ENCODE data around the gene NFE2L3.
"Not testable (repeated sequence)": the region's sequence is repeated elsewhere in the genome, so short reads cannot be mapped to it uniquely, and the experiment has no call there.

NFE2L3 gene

DNA sequence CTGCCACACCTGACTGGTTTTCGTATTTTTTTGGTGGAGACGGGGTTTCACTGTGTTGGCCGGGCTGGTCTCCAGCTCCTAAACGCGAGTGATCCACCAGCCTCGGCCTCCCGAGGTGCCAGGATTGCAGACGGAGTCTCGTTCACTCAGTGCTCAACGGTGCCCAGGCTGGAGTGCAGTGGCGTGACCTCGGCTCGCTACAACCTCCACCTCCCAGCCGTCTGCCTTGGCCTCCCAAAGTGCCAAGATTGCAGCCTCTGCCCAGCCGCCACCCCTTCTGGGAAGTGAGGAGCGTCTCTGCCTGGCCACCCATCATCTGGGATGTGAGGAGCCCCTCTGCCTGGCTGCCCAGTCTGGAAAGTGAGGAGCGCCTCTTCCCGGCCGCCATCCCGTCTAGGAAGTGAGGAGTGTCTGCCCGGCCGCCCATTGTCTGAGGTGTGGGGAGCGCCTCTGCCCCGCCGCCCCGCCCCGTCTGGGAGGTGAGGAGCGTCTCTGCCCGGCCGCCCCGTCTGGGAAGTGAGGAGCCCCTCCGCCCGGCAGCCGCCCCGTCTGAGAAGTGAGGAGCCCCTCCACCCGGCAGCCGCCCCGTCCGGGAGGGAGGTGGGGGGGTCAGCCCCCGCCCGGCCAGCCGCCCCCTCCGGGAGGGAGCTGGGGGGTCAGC lies 4.2 kb upstream of the NFE2L3 start:
- DNase-seq (ENCODE audit: low spot score): not testable (repeated sequence)

DNA sequence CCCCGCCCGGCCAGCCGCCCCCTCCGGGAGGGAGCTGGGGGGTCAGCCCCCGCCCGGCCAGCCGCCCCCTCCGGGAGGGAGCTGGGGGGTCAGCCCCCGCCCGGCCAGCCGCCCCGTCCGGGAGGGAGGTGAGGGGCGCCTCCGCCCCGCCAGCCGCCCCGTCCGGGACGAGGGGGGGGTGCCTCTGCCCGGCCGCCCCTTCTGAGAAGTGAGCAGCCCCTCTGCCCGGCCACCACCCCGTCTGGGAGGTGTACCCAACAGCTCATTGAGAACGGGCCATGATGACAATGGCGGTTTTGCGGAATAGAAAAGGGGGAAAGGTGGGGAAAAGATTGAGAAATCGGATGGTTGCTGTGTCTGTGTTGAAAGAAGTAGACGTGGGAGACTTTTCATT lies 3.7 kb upstream of the NFE2L3 start:
- not testable (repeated sequence) for DNase-seq (ENCODE audit: low spot score)

DNA sequence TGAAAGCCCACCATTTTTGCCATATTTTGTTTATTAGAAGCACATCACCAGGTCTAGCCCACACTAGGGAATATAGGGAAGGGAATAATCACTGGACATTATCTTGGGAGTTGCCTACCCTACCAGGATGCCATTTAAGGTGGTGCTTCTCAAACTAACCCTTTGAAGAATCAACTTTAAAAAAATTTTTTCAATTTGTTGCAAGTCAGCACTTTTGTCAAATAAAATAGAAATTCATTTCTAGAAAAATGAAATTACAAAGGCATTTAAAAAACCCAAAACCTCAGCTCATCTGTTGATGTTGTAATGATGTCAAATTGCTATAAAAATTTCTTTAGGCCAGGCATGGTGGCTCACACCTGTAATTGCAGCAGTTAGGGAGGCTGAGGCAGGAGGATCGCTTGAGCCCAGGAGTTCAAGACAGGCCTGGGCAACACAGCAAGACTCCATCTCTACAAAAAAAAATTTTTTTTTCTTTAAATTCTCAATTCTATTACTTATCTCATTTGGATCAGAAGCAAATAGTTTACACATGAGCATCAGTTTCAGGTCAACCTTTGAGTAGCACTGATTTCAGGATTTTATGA lies 2.5 kb upstream of the NFE2L3 start:
- no peak for DNase-seq (ENCODE audit: low spot score)

DNA sequence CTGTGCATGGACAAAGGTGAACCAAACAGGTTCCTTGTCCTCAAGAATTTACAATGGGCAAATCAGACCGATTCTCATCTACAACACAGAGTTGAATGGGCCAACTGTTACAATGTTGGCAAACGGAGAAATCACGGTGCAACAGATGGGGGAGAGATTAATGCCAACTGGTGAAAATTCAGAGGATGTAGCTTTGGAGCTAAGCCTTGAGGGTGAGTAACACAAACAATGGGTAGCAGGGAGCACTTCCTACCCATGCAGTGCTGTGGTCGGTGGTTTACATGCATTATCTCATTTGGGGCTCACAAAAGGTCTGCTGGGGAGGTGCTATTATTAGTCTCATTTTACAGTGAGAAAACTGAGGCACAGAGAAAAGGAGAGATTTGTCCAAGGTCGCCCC lies 902 bp upstream of the NFE2L3 start:
- DNase-seq (ENCODE audit: low spot score): no peak

DNA sequence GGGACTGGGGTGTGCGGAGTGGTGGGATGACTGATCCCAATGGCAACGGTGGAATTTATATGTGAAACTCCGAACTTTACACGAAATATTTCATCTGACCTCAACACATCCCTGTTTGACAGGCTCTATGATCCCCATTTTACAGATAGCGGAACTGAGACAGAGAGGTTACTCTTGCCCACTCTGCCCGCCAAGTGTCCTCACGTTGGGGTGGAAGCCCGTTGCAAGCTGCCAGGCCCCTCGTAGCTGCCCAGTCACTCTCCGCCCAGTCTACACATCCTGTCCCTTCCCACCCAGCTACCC lies 397 bp upstream of the NFE2L3 start:
- DNase-seq (ENCODE audit: low spot score): no peak

DNA sequence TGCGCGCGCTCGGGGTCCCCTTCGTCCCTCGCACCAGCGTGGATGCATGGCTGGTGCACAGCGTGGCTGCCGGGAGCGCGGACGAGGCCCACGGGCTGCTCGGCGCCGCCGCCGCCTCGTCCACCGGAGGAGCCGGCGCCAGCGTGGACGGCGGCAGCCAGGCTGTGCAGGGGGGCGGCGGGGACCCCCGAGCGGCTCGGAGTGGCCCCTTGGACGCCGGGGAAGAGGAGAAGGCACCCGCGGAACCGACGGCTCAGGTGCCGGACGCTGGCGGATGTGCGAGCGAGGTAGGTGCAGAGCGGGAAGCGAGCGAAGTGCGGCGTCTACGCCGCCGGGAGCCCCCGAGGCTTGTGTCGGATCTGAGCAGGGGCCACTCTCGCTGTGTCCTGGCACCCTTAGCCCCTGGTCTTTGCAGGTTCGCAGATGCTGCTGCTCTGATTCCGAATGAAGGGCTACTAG lies 813 bp downstream of the NFE2L3 start:
- DNase-seq (ENCODE audit: low spot score): not testable (repeated sequence)

DNA sequence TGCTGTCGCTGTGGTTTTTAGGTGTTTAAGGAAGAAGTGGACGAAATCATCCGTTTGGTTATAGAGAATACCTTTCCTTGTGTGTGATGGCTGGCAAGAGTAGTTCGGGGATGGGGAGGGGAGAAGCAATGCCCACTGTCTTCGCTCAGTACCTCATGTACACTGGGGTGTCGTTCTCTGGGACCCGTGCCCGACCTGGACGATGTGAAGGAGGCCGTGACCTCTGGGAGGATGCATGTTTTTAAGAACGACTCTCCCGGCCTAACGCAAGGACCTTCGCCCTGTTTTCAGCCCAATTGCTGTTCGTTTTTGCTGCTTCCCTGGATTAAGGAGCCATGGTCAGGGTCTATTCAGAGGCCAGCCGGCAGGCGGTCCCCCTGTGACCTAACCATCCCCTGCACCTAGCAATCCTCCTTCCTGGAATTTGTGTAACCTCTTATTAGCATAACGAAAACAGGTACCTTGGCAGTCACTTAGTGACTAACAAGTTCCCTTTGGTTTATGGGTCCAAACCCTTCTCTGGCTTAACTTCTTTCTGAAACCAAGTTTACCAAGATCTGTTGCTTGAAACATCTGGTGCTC lies 1.3 kb downstream of the NFE2L3 start:
- DNase-seq (ENCODE audit: low spot score): no peak

DNA sequence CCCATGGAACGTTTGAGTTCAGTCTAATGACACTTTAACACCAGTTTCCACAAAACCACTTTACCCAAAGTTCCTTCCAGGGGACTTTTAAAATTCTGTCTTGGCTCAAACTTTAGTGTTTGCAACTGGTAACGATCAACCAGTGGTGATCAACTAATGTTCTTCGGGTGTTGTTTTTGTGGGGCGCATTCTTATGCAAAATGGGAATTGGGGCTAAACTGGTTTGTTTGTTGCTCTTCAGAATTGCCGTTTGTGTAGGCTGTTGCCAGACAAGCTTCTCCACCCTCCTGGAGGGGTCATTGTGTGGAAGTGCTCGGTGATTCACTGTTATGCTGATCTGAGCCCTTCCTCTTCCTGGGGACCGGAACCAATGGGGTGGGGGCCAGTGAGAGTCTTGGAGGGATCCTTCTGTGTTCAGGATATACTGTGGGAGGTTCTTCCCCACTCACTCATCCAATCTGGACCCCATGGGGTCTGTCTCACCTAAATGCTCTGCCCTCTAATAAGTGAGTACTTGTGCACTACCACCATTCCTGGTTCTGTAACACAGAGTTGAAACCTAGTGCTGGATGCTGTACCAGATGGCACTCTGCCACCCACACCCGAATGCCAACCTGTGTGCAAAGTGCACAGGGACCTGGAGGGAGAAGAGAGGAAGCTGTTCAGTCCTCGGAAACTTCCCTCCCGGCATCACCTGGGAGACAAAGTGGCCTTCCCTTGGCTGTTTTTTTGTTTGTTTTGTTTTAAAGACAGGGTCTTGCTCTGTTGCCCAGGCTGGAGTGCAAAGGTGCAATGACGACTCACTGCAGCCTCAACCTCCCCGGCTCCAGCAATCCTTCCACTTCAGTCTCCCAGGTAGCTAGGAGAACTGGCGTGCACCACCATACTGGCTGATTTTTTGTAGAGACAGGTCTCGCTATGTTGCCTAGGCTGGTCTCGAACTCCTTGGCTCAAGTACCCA lies 2.1 kb downstream of the NFE2L3 start:
- no peak for DNase-seq (ENCODE audit: low spot score)

DNA sequence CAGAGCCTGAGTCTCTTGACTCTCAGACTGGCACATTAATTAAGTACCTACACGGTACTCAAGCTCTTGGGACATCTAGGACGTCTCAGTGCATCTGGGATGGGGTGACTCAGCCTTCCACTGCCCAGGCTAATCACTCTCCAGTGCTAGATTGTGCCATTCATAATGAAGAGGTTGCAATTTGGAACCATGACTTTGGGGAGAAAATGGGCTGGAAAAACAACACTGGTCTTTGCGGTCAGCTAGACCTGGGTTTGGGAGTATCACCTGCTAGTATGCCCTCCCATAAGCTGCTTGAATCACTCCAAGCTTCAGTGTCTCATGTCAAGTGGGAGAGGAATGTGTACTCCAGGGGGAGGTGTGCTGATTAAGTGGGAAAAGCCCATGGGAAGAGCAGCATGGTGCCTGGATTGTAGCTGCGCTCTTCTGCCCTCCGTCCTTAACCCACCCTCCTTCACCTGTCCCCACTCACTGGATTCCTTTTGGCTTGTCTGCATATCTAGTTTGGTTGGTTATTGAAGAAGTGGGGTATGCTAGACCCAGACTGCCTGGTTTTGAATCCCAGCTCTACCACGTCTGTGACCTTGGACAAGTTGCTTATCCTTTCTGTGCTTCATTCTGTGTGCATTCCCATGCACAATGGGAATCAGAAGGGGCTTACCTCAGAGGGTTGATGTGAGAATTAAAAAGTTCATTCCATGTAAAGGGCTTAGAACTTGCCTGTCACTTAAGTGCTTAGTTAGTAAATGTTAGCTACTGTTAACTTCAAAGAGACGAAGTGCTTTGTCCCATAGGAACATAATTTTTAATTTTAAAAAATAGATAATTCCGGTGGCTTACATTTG lies 3.8 kb downstream of the NFE2L3 start:
- peak; percentile 37 for DNase-seq (ENCODE audit: low spot score)

DNA sequence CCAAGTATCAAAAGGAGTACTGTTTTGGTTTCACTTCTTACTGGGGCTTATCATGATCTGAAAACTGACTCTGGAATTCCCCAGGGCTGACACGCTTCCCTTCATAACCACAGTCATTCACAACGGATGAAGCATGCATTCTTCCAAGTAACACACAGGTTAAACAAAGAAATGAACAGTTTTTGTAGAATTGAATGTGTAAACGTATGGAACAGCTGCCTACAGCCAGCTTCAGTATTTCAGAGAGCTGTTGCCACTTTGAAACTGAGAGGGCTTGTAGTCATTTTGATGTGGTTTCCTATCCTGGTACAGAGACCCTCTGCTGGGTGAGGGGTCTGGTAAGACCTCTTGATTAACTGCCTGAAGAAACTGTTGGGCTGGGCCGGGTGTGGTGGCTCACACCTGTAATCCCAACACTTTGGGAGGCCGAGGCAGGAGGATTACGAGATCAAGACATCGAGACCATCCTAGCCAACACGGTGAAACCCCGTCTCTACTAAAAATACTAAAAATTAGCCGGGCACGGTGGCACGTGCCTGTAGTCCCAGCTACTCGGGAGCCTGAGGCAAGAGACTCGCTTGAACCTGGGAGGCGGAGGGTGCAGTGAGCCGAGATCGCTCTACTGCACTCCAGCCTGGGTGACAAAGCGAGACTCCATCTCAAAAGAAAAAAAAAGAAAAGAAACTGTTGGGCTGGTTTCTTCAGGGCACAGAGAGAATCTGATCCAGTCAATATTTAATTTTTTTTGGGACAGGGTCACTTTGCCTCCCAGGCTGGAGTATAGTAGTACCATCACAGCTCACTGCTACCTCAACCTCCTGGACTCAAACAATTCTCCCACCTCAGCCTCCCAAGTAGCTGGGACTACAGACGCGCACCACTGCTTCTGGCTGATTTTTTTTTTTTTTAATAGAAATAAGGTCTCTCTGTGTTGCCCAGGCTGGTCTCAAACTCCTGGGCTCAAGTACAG lies 4.7 kb downstream of the NFE2L3 start:
- DNase-seq (ENCODE audit: low spot score): peak; percentile 72

DNA sequence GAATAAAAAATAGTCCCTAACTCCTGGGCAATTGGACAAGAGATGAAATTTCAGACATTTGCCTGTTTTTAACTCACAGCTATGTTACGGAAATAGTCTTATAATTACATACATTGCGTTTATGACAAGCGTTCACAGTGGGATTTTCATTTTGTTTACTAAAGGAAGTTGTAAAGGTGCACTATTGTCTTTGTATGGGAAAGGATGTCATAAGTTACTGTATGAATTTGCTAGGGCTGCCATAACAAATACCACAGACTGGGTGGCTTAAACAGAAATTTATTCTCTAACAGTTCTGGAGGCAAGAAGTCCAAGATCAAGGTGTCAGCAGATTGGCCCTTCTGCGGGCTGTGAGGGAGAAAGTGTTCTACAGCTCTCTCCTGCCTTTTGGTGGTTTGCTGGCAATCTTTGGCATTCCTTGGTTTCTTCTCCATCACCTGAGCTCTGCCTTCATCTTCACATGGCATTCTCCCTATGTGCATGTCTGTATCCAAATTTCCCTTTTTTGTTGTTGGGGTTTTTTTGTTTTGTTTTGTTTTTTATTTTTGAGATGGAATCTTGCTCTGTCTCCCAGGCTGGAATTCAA lies 5.6 kb downstream of the NFE2L3 start:
- DNase-seq (ENCODE audit: low spot score): no peak

DNA sequence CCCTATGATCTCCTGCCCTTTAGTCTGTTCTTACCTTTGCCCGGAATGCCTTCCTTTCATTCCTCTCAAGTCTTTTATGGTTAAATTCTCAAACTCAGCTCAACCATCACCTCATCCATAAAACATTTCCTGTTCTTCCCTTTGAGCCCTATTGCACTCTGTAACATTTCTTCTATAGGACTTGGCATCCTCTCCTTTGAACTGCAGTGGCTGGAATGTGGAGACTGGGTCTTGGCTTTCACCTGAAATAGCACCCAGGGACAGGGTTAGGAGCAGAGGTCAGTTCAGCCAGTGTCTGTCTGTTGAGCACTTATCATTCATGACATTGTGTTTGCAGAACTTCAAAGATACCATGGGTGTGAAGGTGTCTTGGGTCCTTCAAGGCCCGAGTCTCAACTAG lies 7.2 kb downstream of the NFE2L3 start:
- no peak for DNase-seq (ENCODE audit: low spot score)

DNA sequence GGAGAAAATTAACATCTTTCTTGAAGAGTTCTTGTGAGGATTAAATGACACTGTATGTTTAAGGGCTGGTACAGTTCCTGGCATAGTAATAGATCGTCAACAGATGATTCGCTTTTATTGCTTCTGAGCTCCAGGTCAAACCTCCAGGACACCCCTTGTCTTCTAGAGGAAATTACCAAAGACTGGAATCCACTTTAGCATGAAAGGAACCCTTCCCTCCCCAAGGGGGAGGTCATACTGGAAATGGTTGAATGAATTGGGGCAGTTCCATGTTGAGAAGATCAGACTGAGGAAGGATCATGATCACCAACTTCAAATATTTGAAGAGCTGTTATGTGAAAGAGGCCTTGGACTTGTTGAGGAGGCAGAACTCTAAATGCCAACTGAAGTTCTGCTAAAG lies 8.9 kb downstream of the NFE2L3 start:
- DNase-seq (ENCODE audit: low spot score): no peak

DNA sequence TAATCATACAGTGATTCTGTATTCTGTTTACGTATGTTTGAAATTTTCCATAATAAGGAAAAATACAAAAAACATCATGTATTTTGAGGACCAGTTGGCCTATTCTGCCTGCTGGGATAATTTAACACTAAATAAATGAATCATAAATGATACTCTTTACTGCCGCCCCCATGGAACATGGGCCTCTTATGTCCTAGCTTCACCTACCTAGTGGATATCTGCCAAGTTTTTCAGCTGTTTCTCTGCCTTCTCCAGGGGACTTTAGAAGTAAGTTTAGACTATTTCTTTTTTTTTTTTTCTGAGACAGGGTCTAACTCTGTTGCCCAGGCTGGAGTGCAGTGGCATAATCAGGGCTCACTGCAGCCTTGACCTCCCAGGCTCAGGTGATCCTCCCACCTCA lies 10.4 kb downstream of the NFE2L3 start:
- no peak for DNase-seq (ENCODE audit: low spot score)

DNA sequence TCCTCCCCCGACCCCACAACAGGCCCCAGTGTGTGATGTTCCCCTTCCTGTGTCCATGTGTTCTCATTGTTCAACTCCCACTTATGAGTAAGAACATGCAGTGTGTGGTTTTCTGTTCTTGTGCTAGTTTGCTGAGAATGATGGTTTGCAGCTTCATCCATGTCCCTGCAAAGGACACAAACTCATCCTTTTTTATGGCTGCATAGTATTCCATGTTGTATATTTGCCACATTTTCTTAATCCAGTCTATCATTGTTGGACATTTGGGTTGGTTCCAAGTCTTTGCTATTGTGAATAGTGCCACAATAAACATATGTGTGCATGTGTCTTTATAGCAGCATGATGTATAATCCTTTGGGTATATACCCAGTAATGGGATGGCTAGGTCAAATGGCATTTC lies 11.8 kb downstream of the NFE2L3 start:
- not testable (repeated sequence) for DNase-seq (ENCODE audit: low spot score)

DNA sequence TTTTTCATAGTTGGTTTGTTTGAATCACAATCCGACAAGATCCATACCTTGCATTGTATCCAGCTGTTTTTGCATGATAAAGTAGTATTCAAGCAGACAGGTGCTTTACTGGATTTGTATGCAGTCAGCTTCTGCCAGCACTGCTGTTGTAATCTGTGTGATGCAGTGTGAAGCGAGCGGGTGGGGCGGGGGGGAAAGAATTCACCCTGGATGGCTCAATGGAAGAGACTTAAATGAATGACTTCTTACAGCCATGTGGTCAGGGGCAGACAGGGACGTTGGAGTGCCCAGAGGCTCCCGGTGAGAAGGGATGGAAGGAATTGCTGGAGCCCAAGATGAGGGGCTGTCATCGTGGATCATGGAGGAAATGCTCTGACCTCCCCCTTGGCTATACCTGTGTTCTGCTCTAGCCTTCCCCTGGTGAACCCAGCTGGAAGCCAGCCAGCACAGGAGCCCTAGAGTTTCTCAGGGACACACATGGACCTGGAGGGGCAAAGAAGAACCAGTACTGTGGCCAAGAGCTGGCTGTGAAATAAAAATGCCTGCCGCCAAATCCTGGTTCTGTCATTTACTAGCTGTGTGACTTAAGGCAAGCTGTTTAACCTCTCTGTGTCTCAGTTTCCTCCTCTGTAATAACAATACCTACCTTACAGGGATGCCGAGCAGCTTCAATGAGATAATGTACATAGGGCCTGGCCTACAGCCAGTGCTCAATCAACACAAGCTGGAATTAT lies 14.1 kb downstream of the NFE2L3 start:
- DNase-seq (ENCODE audit: low spot score): no peak

DNA sequence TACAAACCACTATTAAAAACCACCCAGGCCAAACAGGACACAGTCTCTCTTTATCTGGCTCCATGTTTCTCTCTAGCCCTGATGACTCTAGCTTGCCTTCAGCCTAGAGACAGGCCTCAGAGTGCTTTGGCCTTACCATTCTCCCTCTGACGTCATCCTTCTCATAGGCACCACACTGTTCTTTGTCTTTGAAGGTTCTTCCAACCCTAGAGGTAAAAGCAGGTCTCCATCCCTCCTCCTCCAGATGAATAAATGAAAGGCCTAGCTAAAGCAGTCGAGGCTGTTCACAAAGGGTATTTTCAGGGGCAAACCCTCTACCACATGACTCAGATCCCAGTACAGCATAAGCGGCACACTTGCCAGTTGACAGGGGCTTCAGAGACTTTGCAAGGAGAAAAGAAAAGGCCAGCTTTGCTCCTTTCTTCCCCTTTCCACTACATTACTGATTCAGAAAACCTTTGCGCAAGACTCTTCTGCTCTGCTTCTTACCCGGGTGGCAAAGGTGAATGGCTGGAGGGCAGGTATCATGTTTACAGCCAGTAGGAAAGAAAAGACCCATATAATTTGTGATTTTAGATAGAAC lies 14.8 kb downstream of the NFE2L3 start:
- no peak for DNase-seq (ENCODE audit: low spot score)

DNA sequence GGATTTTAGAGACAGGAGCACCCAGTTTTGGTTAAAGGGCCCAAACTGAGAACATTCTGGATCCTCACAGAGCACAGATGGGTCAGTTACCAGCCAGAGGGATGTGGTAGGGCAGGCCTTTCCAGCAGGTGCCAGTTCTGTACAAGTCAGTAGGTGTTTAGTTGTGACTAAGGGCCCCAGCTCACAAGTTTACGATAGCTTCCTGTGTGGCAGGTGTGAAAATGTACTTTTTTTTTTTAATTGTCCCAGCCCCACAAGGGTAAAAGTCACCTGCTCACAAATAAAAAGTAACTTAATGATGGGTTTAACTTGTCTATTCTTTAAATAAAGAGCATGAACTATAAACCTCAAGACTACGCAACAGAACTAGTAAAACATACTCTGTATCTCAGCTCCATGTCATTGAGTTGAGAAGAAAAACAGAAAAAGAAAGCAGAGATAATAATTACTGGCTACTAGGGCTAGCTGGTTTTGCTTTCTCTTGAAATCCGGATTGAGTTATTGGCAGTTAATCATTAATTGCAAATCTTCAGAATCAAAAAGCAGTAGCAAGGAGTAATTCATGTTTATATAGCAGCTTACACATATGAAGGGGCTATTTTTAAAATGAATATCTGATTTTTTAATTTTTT lies 15.4 kb downstream of the NFE2L3 start:
- DNase-seq (ENCODE audit: low spot score): no peak

Data from hematopoietic multipotent progenitor cell treated with erythropoietin and hydrocortisone succinate and interleukin-3 and kit ligand, for 17 days (in vitro differentiated cells).